IMR-90 (cell line): ENCODE results near the gene FAM217B. TPM values are rescaled to one million over a fixed set of nuclear protein-coding genes. Genes with fewer than 3 reads are reported as not detected.

Experiments used
- ATAC-seq: fragments of 200-7000 bp; cut with Tn5 transposase; 2 replicates; pipeline ENCODE4 v1.9.1; 2020; ENCODE audit warnings: low read depth, mild to moderate bottlenecking, moderate library complexity
- BruUV-seq: library from RNA; stranded (reverse); fragments of 400-500 nt; replicated peaks from 2 replicates; lab custom pipeline; 2021; lab: Mats Ljungman, UMichigan
- CTCF ChIA-PET: fragments of 300-600 bp; formaldehyde crosslinking; extraction: SDS; loops from one replicate; lab custom pipeline; 2021; ENCODE audit warnings: antibody characterized with exemption; lab: Yijun Ruan, JAX
- POLR2A ChIA-PET: fragments of 300-600 bp; sonication (Branson Sonifier 250); formaldehyde crosslinking; loops from one replicate; lab custom pipeline; 2022; ENCODE audit warnings: antibody characterized with exemption; ENCODE audit not compliant: unreplicated experiment; lab: Charles Lee
- DNase-seq: peaks from one replicate; pipeline ENCODE4 v3.0.0; 2013
- H2AFZ ChIP-seq: replicated peaks from 2 replicates; pipeline ENCODE3; 2013; ENCODE audit warnings: low read length, mild to moderate bottlenecking; ENCODE audit not compliant: poor library complexity
- H2AK5ac ChIP-seq: 2 replicates; pipeline ENCODE4 v1.6.1; 2013; ENCODE audit warnings: low read depth, low read length, inconsistent platforms
- H2AK9ac ChIP-seq: replicated peaks from 2 replicates; pipeline ENCODE3; 2013; ENCODE audit warnings: mild to moderate bottlenecking, low read depth, low read length, moderate library complexity; ENCODE audit not compliant: poor library complexity
- H2BK120ac ChIP-seq: 2 replicates; pipeline ENCODE4 v1.6.1; 2013; ENCODE audit warnings: low read depth, low read length, inconsistent platforms
- H2BK15ac ChIP-seq: 3 replicates; pipeline ENCODE4 v1.6.1; 2013; ENCODE audit warnings: low read depth, low read length, inconsistent platforms
- H2BK20ac ChIP-seq: 2 replicates; pipeline ENCODE4 v1.6.1; 2013; ENCODE audit warnings: low read depth, mild to moderate bottlenecking, inconsistent platforms, low read length, moderate library complexity
- H2BK5ac ChIP-seq: 2 replicates; pipeline ENCODE4 v1.6.1; 2013; ENCODE audit warnings: mild to moderate bottlenecking, low read depth, low read length, inconsistent platforms; ENCODE audit not compliant: poor library complexity, severe bottlenecking
- H3K14ac ChIP-seq: replicated peaks from 2 replicates; pipeline ENCODE4 v1.6.1; 2013; ENCODE audit warnings: low read depth, low read length, inconsistent platforms
- H3K18ac ChIP-seq: 2 replicates; pipeline ENCODE4 v1.6.1; 2013; ENCODE audit warnings: low read depth, low read length, control low read depth
- H3K23ac ChIP-seq: 2 replicates; pipeline ENCODE4 v1.6.1; 2013; ENCODE audit warnings: low read depth, low read length, inconsistent platforms
- H3K27ac ChIP-seq: 2 replicates; pipeline ENCODE4 v1.5.1; 2013; ENCODE audit warnings: mild to moderate bottlenecking, control low read depth, low read length; ENCODE audit not compliant: insufficient read depth
- H3K27me3 ChIP-seq: 2 replicates; pipeline ENCODE4 v1.6.1; 2013; ENCODE audit warnings: low read length; ENCODE audit not compliant: control insufficient read depth, insufficient read depth
- H3K36me3 ChIP-seq: 2 replicates; pipeline ENCODE4 v1.6.1; 2013; ENCODE audit warnings: low read length, mixed read lengths; ENCODE audit not compliant: control insufficient read depth, insufficient read depth
- H3K4ac ChIP-seq: 2 replicates; pipeline ENCODE4 v1.6.1; 2013; ENCODE audit warnings: low read depth, low read length, inconsistent platforms
- H3K4me1 ChIP-seq: 2 replicates; pipeline ENCODE4 v1.6.1; 2013; ENCODE audit warnings: low read length, mixed read lengths; ENCODE audit not compliant: control insufficient read depth, insufficient read depth
- H3K4me2 ChIP-seq: 2 replicates; pipeline ENCODE4 v1.6.1; 2013; ENCODE audit warnings: low read depth, mild to moderate bottlenecking, control low read depth, low read length, moderate library complexity
- H3K4me3 ChIP-seq: 2 replicates; pipeline ENCODE4 v1.5.1; 2013; ENCODE audit warnings: low read depth, mild to moderate bottlenecking, control low read depth, low read length, moderate library complexity; ENCODE audit not compliant: insufficient read depth
- H3K56ac ChIP-seq: 2 replicates; pipeline ENCODE4 v1.6.1; 2013; ENCODE audit warnings: low read length, inconsistent platforms; ENCODE audit not compliant: insufficient read depth; ENCODE audit errors: extremely low read depth
- H3K79me1 ChIP-seq, 2 experiments: 2 replicates each; pipeline ENCODE4 v1.6.1; 2013; ENCODE audit warnings: low read length in 2 of 2, inconsistent platforms in 1 of 2, low read depth in 1 of 2
- H3K9ac ChIP-seq: 2 replicates; pipeline ENCODE4 v1.6.1; 2013; ENCODE audit warnings: low read depth, low read length, control low read depth
- H3K9me1 ChIP-seq: 2 replicates; pipeline ENCODE4 v1.6.1; 2013; ENCODE audit warnings: low read length, inconsistent platforms; ENCODE audit not compliant: insufficient read depth
- H3K9me3 ChIP-seq: 2 replicates; pipeline ENCODE4 v1.6.1; 2013; ENCODE audit warnings: low read length; ENCODE audit not compliant: control insufficient read depth, insufficient read depth
- H4K20me1 ChIP-seq: 2 replicates; pipeline ENCODE4 v1.6.1; 2013; ENCODE audit warnings: low read length, inconsistent platforms; ENCODE audit not compliant: insufficient read depth
- H4K5ac ChIP-seq: 2 replicates; pipeline ENCODE4 v1.6.1; 2013; ENCODE audit warnings: mild to moderate bottlenecking, low read depth, low read length, control low read depth
- H4K8ac ChIP-seq, 2 experiments: 2 replicates each; pipeline ENCODE4 v1.6.1; 2013; ENCODE audit warnings: low read depth in 2 of 2, low read length in 2 of 2, control low read depth in 1 of 2, inconsistent platforms in 1 of 2
- H4K91ac ChIP-seq: 2 replicates; pipeline ENCODE4 v1.6.1; 2013; ENCODE audit warnings: low read depth, low read length, inconsistent platforms; ENCODE audit not compliant: insufficient read depth
- BHLHE40 ChIP-seq: fragments of 150-350 bp; IDR thresholded peaks from 2 replicates; pipeline ENCODE4 v1.6.1; 2016; ENCODE audit warnings: mild to moderate bottlenecking, low read depth, low read length
- CEBPB ChIP-seq: IDR thresholded peaks from 2 replicates; pipeline ENCODE4 v1.6.1; 2012; ENCODE audit warnings: low read depth, low read length, improper control_type of control experiment
- CHD1 ChIP-seq: IDR thresholded peaks from 2 replicates; pipeline ENCODE4 v1.6.1; 2012; ENCODE audit warnings: low read depth, low read length, improper control_type of control experiment
- FOS ChIP-seq: fragments of 150-350 bp; IDR thresholded peaks from 2 replicates; pipeline ENCODE4 v1.6.1; 2016; ENCODE audit warnings: low read depth, low read length
- MAFK ChIP-seq: IDR thresholded peaks from 2 replicates; pipeline ENCODE4 v1.6.1; 2012; ENCODE audit warnings: low read depth, low read length, improper control_type of control experiment
- MAZ ChIP-seq: IDR thresholded peaks from 2 replicates; pipeline ENCODE4 v1.6.1; 2012; ENCODE audit warnings: low read depth, mild to moderate bottlenecking, low read length, improper control_type of control experiment, moderate library complexity, borderline replicate concordance
- MXI1 ChIP-seq: IDR thresholded peaks from 2 replicates; pipeline ENCODE4 v1.6.1; 2012; ENCODE audit warnings: low read depth, mild to moderate bottlenecking, low read length, moderate library complexity, borderline replicate concordance
- NFE2L2 ChIP-seq: fragments of 150-350 bp; IDR thresholded peaks from 2 replicates; pipeline ENCODE4 v1.6.1; 2016; ENCODE audit warnings: low read depth, mild to moderate bottlenecking, low read length
- POLR2A ChIP-seq: IDR thresholded peaks from 2 replicates; pipeline ENCODE4 v1.6.1; 2012; ENCODE audit warnings: mild to moderate bottlenecking, low read depth, low read length
- RAD21 ChIP-seq: IDR thresholded peaks from 2 replicates; pipeline ENCODE4 v1.6.1; 2012; ENCODE audit warnings: low read length, improper control_type of control experiment
- RCOR1 ChIP-seq: IDR thresholded peaks from 2 replicates; pipeline ENCODE4 v1.6.1; 2012; ENCODE audit warnings: mild to moderate bottlenecking, low read length, improper control_type of control experiment; ENCODE audit not compliant: insufficient replicate concordance
- RFX5 ChIP-seq: IDR thresholded peaks from 2 replicates; pipeline ENCODE4 v1.8.0; 2012; ENCODE audit warnings: low read depth, mild to moderate bottlenecking, low read length, moderate library complexity
- SMC3 ChIP-seq: fragments of 150-350 bp; IDR thresholded peaks from 2 replicates; pipeline ENCODE4 v1.6.1; 2016; ENCODE audit warnings: low read depth, mild to moderate bottlenecking, antibody characterized with exemption, low read length, moderate library complexity
- WGBS, 2 experiments: methylation state at CpG; one replicate each; pipeline versions ENCODE4 v1.1.5 to v1.1.7; 2013; ENCODE audit warnings: missing lambda C conversion rate in 2 of 2; ENCODE audit not compliant: insufficient read length in 1 of 2; ENCODE audit errors: extremely low coverage in 2 of 2; 5-methylcytosine and 5-hydroxymethylcytosine counted together
- dilution Hi-C: fragments of 300-500 bp; cut with HindIII; formaldehyde crosslinking; loops from one replicate; pipeline ENCODE4 v1.14.3; 2018; ENCODE audit warnings: low sequenced_read_pairs; ENCODE audit not compliant: unreplicated experiment
- in situ Hi-C: fragments of 300-500 bp; cut with MboI; formaldehyde crosslinking; loops from 3 replicates; pipeline ENCODE4 v1.14.3; 2019; ENCODE audit warnings: low sequenced_read_pairs, inconsistent platforms, mixed read lengths
- intact Hi-C: fragments of 100-400 bp; cut with micrococcal nuclease; formaldehyde crosslinking; loops from 2 replicates; pipeline ENCODE4 v1.10.0; 2022
- polyA plus RNA-seq, 3 experiments: library from polyadenylated mRNA; depleted of rRNA; stranded (reverse); fragments of >200 nt; gene quantifications; 2 replicates each; pipeline ENCODE4 v1.2.3, GENCODE V29; 2012; ENCODE audit warnings: low replicate concordance in 1 of 3
- total RNA-seq: library from RNA; depleted of rRNA; stranded (reverse); fragments of >200 nt; gene quantifications from 2 replicates; pipeline ENCODE4 v1.2.3, GENCODE V29; 2012
- TF ChIP-seq, protein P1 (sequence below): conservative IDR thresholded peaks from 2 replicates; pipeline ENCODE4 v1.5.1; 2012; ENCODE audit warnings: mild to moderate bottlenecking, low read depth, low read length, improper control_type of control experiment
- TF ChIP-seq, protein P2 (sequence below): fragments of 150-350 bp; IDR thresholded peaks from 2 replicates; pipeline ENCODE4 v1.6.1; 2017; ENCODE audit warnings: mild to moderate bottlenecking, antibody characterized with exemption, low read length, low read depth
- TF ChIP-seq, protein P3 (sequence below): fragments of 150-350 bp; IDR thresholded peaks from 2 replicates; pipeline ENCODE4 v1.6.1; 2016; ENCODE audit warnings: low read depth, mild to moderate bottlenecking, low read length, moderate library complexity, borderline replicate concordance

FAM217B gene
- total and polyA plus RNA-seq, 2 of the 4 experiments (the other 2 are of a cell fraction), result 3.0 to 3.9 TPM

DNA sequence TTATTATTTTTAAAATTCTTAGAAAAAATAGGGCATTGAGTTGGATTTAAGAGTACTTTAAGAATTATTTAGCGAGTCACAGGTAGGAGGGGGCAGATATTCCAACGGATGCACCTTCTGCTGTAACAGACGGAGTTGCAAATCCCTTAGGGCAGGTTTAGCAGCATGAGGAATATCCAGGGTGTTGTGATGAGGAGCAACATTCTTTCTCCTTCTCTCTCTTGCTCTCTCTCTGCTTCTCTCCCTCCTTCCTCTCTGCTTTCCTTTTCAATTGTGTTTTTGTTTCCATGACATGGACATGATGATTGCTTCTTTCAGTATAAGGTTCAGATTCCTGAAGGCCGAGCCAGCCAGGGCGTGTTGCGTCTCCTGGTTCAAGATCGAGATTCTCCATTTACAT is 46.9 kb downstream of the FAM217B start:
- Histone ChIP-seq H3K4me1 (no peaks in the 10 kb centered on the region), H2BK120ac (no peak overlapping the region), H3K36me3 (no peaks in the 10 kb centered on the region), H2AK5ac (no peak overlapping the region), H3K9me3 (no peaks in the 10 kb centered on the region), H3K27me3 (peaks cover 2% of the 10 kb centered on the region; the same call in 1 of the 2 replicates), H4K91ac (no peak overlapping the region), H3K27ac (no peak overlapping the region), H2BK20ac (no peak overlapping the region), H3K9me1 (no peaks in the 10 kb centered on the region), H3K4me3 (no peak overlapping the region), H3K56ac (no peak overlapping the region), H3K18ac (no peak overlapping the region), H3K23ac (no peak overlapping the region), H2AK9ac (no peak overlapping the region), H3K9ac (no peak overlapping the region), H2BK5ac (no peak overlapping the region), H4K5ac (no peak overlapping the region), H3K4ac (no peak overlapping the region), H3K4me2 (no peak overlapping the region), H2AFZ (no peak overlapping the region), H3K14ac (no peak overlapping the region), H2BK15ac (no peak overlapping the region), H3K79me1 (no peaks in the 10 kb centered on the region), H4K8ac (no peak overlapping the region), H4K20me1 (no peaks in the 10 kb centered on the region)
- ATAC-seq, result no peak
- in situ Hi-C loops, result no loop called here
- TF ChIP-seq POLR2A (no peak), CHD1 (no peak), RFX5 (no peak), FOS (no peak), CEBPB (no peak), MAFK (no peak), RCOR1 (no peak), MAZ (no peak), SMC3 (no peak), MXI1 (no peak), BHLHE40 (no peak), RAD21 (no peak), NFE2L2 (no peak)
- TF ChIP-seq, protein P1, sequence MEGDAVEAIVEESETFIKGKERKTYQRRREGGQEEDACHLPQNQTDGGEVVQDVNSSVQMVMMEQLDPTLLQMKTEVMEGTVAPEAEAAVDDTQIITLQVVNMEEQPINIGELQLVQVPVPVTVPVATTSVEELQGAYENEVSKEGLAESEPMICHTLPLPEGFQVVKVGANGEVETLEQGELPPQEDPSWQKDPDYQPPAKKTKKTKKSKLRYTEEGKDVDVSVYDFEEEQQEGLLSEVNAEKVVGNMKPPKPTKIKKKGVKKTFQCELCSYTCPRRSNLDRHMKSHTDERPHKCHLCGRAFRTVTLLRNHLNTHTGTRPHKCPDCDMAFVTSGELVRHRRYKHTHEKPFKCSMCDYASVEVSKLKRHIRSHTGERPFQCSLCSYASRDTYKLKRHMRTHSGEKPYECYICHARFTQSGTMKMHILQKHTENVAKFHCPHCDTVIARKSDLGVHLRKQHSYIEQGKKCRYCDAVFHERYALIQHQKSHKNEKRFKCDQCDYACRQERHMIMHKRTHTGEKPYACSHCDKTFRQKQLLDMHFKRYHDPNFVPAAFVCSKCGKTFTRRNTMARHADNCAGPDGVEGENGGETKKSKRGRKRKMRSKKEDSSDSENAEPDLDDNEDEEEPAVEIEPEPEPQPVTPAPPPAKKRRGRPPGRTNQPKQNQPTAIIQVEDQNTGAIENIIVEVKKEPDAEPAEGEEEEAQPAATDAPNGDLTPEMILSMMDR, result no peak
- TF ChIP-seq, protein P2, sequence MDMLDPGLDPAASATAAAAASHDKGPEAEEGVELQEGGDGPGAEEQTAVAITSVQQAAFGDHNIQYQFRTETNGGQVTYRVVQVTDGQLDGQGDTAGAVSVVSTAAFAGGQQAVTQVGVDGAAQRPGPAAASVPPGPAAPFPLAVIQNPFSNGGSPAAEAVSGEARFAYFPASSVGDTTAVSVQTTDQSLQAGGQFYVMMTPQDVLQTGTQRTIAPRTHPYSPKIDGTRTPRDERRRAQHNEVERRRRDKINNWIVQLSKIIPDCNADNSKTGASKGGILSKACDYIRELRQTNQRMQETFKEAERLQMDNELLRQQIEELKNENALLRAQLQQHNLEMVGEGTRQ, result no peak
- TF ChIP-seq, protein P3, sequence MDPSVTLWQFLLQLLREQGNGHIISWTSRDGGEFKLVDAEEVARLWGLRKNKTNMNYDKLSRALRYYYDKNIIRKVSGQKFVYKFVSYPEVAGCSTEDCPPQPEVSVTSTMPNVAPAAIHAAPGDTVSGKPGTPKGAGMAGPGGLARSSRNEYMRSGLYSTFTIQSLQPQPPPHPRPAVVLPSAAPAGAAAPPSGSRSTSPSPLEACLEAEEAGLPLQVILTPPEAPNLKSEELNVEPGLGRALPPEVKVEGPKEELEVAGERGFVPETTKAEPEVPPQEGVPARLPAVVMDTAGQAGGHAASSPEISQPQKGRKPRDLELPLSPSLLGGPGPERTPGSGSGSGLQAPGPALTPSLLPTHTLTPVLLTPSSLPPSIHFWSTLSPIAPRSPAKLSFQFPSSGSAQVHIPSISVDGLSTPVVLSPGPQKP, result no peak
- DNase-seq, result no peak
- ChIA-PET CTCF (interaction anchor here (0.6 kb wide), 1 partner anchor 238 kb away, joined by 4 read pairs; no protein-coding TSS in a partner anchor), POLR2A (no interaction called here)
- 92% methylated on average over 4 of the region's 7 CpGs; no CpG with 5 or more reads in 1 of the 2 experiments for WGBS, 2 experiments
- intact Hi-C loops, result no loop called here
- dilution Hi-C loops, result no loop called here
- BruUV-seq, result no TSS peak
